Trophoblast cell (in vitro differentiated cells and primary cell): ENCODE data around the gene S100A7.
A peak's percentile ranks its signal among the peaks of the same experiment; 100 is the strongest.

Experiments used
- DNase-seq, 2 donors: peaks; one replicate each; pipeline ENCODE4 v3.0.0-alpha.2; 2016
- H2AFZ ChIP-seq: 2 replicates; pipeline ENCODE4 v1.6.1; 2013; ENCODE audit warnings: low read length, moderate library complexity, mild to moderate bottlenecking; ENCODE audit not compliant: insufficient read depth, poor library complexity
- H2AK5ac ChIP-seq: 2 replicates; pipeline ENCODE4 v1.6.1; 2013; ENCODE audit warnings: mild to moderate bottlenecking, low read length
- H2BK120ac ChIP-seq: 2 replicates; pipeline ENCODE4 v1.6.1; 2013; ENCODE audit warnings: low read length, mild to moderate bottlenecking, moderate library complexity; ENCODE audit not compliant: insufficient read depth, poor library complexity
- H2BK12ac ChIP-seq: 2 replicates; pipeline ENCODE4 v1.6.1; 2013; ENCODE audit warnings: mild to moderate bottlenecking, low read length, moderate library complexity
- H2BK5ac ChIP-seq: 2 replicates; pipeline ENCODE4 v1.6.1; 2013; ENCODE audit warnings: low read length, low read depth, moderate library complexity, mild to moderate bottlenecking; ENCODE audit not compliant: poor library complexity
- H3K14ac ChIP-seq: 2 replicates; pipeline ENCODE4 v1.6.1; 2013; ENCODE audit warnings: mild to moderate bottlenecking, low read length
- H3K18ac ChIP-seq: 2 replicates; pipeline ENCODE4 v1.6.1; 2013; ENCODE audit warnings: mild to moderate bottlenecking, low read length
- H3K23ac ChIP-seq: 2 replicates; pipeline ENCODE4 v1.6.1; 2013; ENCODE audit warnings: low read length
- H3K27ac ChIP-seq: 2 replicates; pipeline ENCODE4 v1.5.1; 2013; ENCODE audit warnings: low read depth, mild to moderate bottlenecking, inconsistent platforms, low read length, moderate library complexity
- H3K27me3 ChIP-seq: 2 replicates; pipeline ENCODE4 v1.6.1; 2013; ENCODE audit warnings: inconsistent platforms, mild to moderate bottlenecking, low read length, moderate library complexity; ENCODE audit not compliant: insufficient read depth
- H3K36me3 ChIP-seq, 2 experiments: 1 replicate in 1 of 2; 2 replicates in 1 of 2; pipeline ENCODE4 v1.6.1; 2013; ENCODE audit warnings: low read length in 2 of 2, mild to moderate bottlenecking in 2 of 2, moderate library complexity in 1 of 2; ENCODE audit not compliant: insufficient read depth in 2 of 2, control insufficient read depth in 1 of 2
- H3K4ac ChIP-seq: 2 replicates; pipeline ENCODE4 v1.6.1; 2013; ENCODE audit warnings: low read depth, mild to moderate bottlenecking, low read length, moderate library complexity
- H3K4me1 ChIP-seq, 2 experiments: 1 replicate in 1 of 2; 2 replicates in 1 of 2; pipeline ENCODE4 v1.6.1; 2013; ENCODE audit warnings: low read length in 2 of 2, mild to moderate bottlenecking in 2 of 2, moderate library complexity in 1 of 2; ENCODE audit not compliant: insufficient read depth in 2 of 2, control insufficient read depth in 1 of 2
- H3K4me2 ChIP-seq: 2 replicates; pipeline ENCODE4 v1.6.1; 2013; ENCODE audit warnings: inconsistent platforms, mild to moderate bottlenecking, low read length, moderate library complexity
- H3K4me3 ChIP-seq: 2 replicates; pipeline ENCODE4 v1.5.1; 2013; ENCODE audit warnings: mild to moderate bottlenecking, low read depth, low read length, inconsistent platforms
- H3K79me1 ChIP-seq: one replicate; pipeline ENCODE4 v1.6.1; 2013; ENCODE audit warnings: low read length
- H3K79me2 ChIP-seq: 2 replicates; pipeline ENCODE4 v1.6.1; 2013; ENCODE audit warnings: low read length, mild to moderate bottlenecking; ENCODE audit not compliant: control insufficient read depth, insufficient read depth, poor library complexity
- H3K9ac ChIP-seq: 2 replicates; pipeline ENCODE4 v1.6.1; 2013; ENCODE audit warnings: mild to moderate bottlenecking, low read length
- H3K9me3 ChIP-seq: 2 replicates; pipeline ENCODE4 v1.6.1; 2013; ENCODE audit warnings: low read depth, mild to moderate bottlenecking, control low read depth, inconsistent platforms, low read length; ENCODE audit not compliant: insufficient read depth
- H4K12ac ChIP-seq: 2 replicates; pipeline ENCODE4 v1.6.1; 2013; ENCODE audit warnings: low read depth, mild to moderate bottlenecking, low read length, moderate library complexity
- H4K8ac ChIP-seq: 2 replicates; pipeline ENCODE4 v1.6.1; 2013; ENCODE audit warnings: low read depth, mild to moderate bottlenecking, low read length, moderate library complexity
- H4K91ac ChIP-seq: one replicate; pipeline ENCODE4 v1.6.1; 2013; ENCODE audit warnings: low read depth, mild to moderate bottlenecking, low read length, moderate library complexity
- WGBS: extraction: QIAGEN DNeasy Blood & Tissue Kit; methylation state at CpG from one replicate; pipeline ENCODE4 v1.1.7; 2013; ENCODE audit warnings: missing lambda C conversion rate; ENCODE audit not compliant: insufficient read length, insufficient coverage; ENCODE audit errors: extremely low coverage; 5-methylcytosine and 5-hydroxymethylcytosine counted together

Gene S100A7

GRCh38 chr1:153431427-153431826 is 29.0 kb downstream of the S100A7 start:
- Histone ChIP-seq H3K27ac (no peak overlapping the region), H3K9me3 (peaks cover 5% of the 10 kb centered on the region), H3K4me2 (no peak overlapping the region), H3K4me3 (no peak overlapping the region), H2BK12ac (no peak overlapping the region), H3K36me3 (no peaks in the 10 kb centered on the region), H2AK5ac (no peak overlapping the region), H4K8ac (no peak overlapping the region), H3K4ac (no peak overlapping the region), H3K14ac (no peak overlapping the region), H4K91ac (no peak overlapping the region), H3K18ac (no peak overlapping the region), H2BK5ac (no peak overlapping the region), H3K79me1 (no peaks in the 10 kb centered on the region), H3K23ac (no peak overlapping the region), H4K12ac (no peak overlapping the region), H2AFZ (no peak overlapping the region), H3K4me1 (no peaks in the 10 kb centered on the region), H3K9ac (no peak overlapping the region), H3K79me2 (no peaks in the 10 kb centered on the region), H2BK120ac (no peak overlapping the region), H3K27me3 (no peaks in the 10 kb centered on the region)
- DNase-seq = no peak
- WGBS = no CpG with 5 or more reads among the region's 3 CpGs

GRCh38 chr1:153431002-153431401 is 29.4 kb downstream of the S100A7 start:
- no CpG with 5 or more reads among the region's 17 CpGs for WGBS
- H3K4me2 ChIP-seq = no peak overlapping the region

GRCh38 chr1:153430561-153430960 is 29.9 kb downstream of the S100A7 start:
- H4K91ac ChIP-seq = no peak overlapping the region
- no peaks in the 10 kb centered on the region for H3K79me1 ChIP-seq
- no peak overlapping the region for H3K4ac ChIP-seq
- H3K9me3 ChIP-seq = peaks cover 5% of the 10 kb centered on the region
- H4K12ac ChIP-seq = no peak overlapping the region
- H2AK5ac ChIP-seq = no peak overlapping the region
- no CpG with 5 or more reads among the region's 3 CpGs for WGBS
- no peak overlapping the region for H3K4me2 ChIP-seq
- H2BK12ac ChIP-seq = no peak overlapping the region
- no peak overlapping the region for H3K27ac ChIP-seq
- H3K23ac ChIP-seq = no peak overlapping the region
- H3K27me3 ChIP-seq = no peaks in the 10 kb centered on the region
- no peak overlapping the region for H2BK5ac ChIP-seq
- H3K36me3 ChIP-seq = no peaks in the 10 kb centered on the region
- no peak overlapping the region for H2AFZ ChIP-seq
- no peak overlapping the region for H3K9ac ChIP-seq
- H3K14ac ChIP-seq = no peak overlapping the region
- no peak for DNase-seq
- no peaks in the 10 kb centered on the region for H3K79me2 ChIP-seq
- H4K8ac ChIP-seq = no peak overlapping the region
- no peak overlapping the region for H3K18ac ChIP-seq
- no peak overlapping the region for H2BK120ac ChIP-seq
- H3K4me3 ChIP-seq = peak overlapping the region; percentile 46
- no peaks in the 10 kb centered on the region for H3K4me1 ChIP-seq

More at GRCh38 chr1:153431002-153431401, 29.4 kb downstream of the S100A7 start:
- Histone ChIP-seq H3K9ac (no peak overlapping the region), H2AFZ (no peak overlapping the region), H4K12ac (no peak overlapping the region), H3K36me3 (no peaks in the 10 kb centered on the region), H4K91ac (no peak overlapping the region), H2BK120ac (no peak overlapping the region), H3K9me3 (peaks cover 5% of the 10 kb centered on the region), H3K4ac (no peak overlapping the region), H3K14ac (no peak overlapping the region), H4K8ac (no peak overlapping the region), H3K79me1 (no peaks in the 10 kb centered on the region), H3K27ac (no peak overlapping the region), H3K18ac (no peak overlapping the region), H3K4me1 (no peaks in the 10 kb centered on the region), H3K4me3 (peak overlapping the region; percentile 46), H3K27me3 (no peaks in the 10 kb centered on the region), H2BK12ac (no peak overlapping the region), H3K79me2 (no peaks in the 10 kb centered on the region), H2AK5ac (no peak overlapping the region), H2BK5ac (no peak overlapping the region), H3K23ac (peak overlapping the region; percentile 59)
- no peak for DNase-seq

- no peaks in the 10 kb centered on the region for H3K79me1 ChIP-seq
- H3K23ac ChIP-seq = no peak overlapping the region
- H3K9me3 ChIP-seq = peaks cover 5% of the 10 kb centered on the region
- no peak overlapping the region for H3K27ac ChIP-seq
- H4K91ac ChIP-seq = no peak overlapping the region
- no peaks in the 10 kb centered on the region for H3K27me3 ChIP-seq
- no peak overlapping the region for H2BK120ac ChIP-seq
- no peak overlapping the region for H2AK5ac ChIP-seq
- no peak overlapping the region for H2BK5ac ChIP-seq
- H3K4ac ChIP-seq = no peak overlapping the region
- no peak for DNase-seq
- no peak overlapping the region for H3K18ac ChIP-seq
- H3K79me2 ChIP-seq = no peaks in the 10 kb centered on the region
- H3K9ac ChIP-seq = no peak overlapping the region
- H4K8ac ChIP-seq = no peak overlapping the region
- H2AFZ ChIP-seq = no peak overlapping the region
- no peaks in the 10 kb centered on the region for H3K4me1 ChIP-seq
- WGBS = no CpG with 5 or more reads among the region's 2 CpGs
- no peak overlapping the region for H2BK12ac ChIP-seq
- H3K36me3 ChIP-seq = no peaks in the 10 kb centered on the region
- no peak overlapping the region for H3K4me2 ChIP-seq
- H3K4me3 ChIP-seq = no peak overlapping the region
- no peak overlapping the region for H4K12ac ChIP-seq
- no peak overlapping the region for H3K14ac ChIP-seq
Measured at GRCh38 chr1:153430166-153430553, 30.3 kb downstream of the S100A7 start.
